WTC11 (cell line): Measurements from ENCODE around the gene ZMYND8.

ENCODE experiments used
- CREB1 ChIP-seq: sonication (generic); formaldehyde crosslinking; IDR thresholded peaks from 2 replicates; pipeline ENCODE4 v1.8.0; 2023; ENCODE audit warnings: mild to moderate bottlenecking, missing genetic modification reagents
- ELF4 ChIP-seq: sonication (generic); formaldehyde crosslinking; IDR thresholded peaks from 2 replicates; pipeline ENCODE4 v1.8.1; 2022; ENCODE audit warnings: low read depth, mild to moderate bottlenecking, moderate library complexity, missing genetic modification reagents
- ZNF138 ChIP-seq: sonication (generic); formaldehyde crosslinking; conservative IDR thresholded peaks from 2 replicates; pipeline ENCODE4 v1.8.1; 2022; ENCODE audit warnings: mild to moderate bottlenecking, moderate library complexity, missing genetic modification reagents
- ZNF396 ChIP-seq: fragments of 250-450 bp; sonication (Bioruptor Pico); IDR thresholded peaks from 2 replicates; pipeline ENCODE4 v1.8.0; 2021; ENCODE audit warnings: mild to moderate bottlenecking, moderate library complexity, borderline replicate concordance
- TF ChIP-seq, protein P1 (sequence below): fragments of 200-600 bp; IDR thresholded peaks from 2 replicates; pipeline ENCODE4 v1.8.0; 2022; ENCODE audit warnings: antibody characterized with exemption
- TF ChIP-seq, protein P2 (sequence below): sonication (generic); formaldehyde crosslinking; IDR thresholded peaks from 2 replicates; pipeline ENCODE4 v1.8.1; 2023; ENCODE audit warnings: mild to moderate bottlenecking, missing genetic modification reagents, borderline replicate concordance
- TF ChIP-seq, protein P3 (sequence below): sonication (generic); formaldehyde crosslinking; IDR thresholded peaks from 2 replicates; pipeline ENCODE4 v1.8.1; 2023; ENCODE audit warnings: mild to moderate bottlenecking, missing genetic modification reagents, moderate library complexity
- TF ChIP-seq, protein P4 (sequence below): sonication (generic); formaldehyde crosslinking; IDR thresholded peaks from 2 replicates; pipeline ENCODE4 v1.8.0; 2022; ENCODE audit warnings: mild to moderate bottlenecking, missing genetic modification reagents
- TF ChIP-seq, protein P5 (sequence below): sonication (generic); formaldehyde crosslinking; IDR thresholded peaks from 2 replicates; pipeline ENCODE4 v1.8.1; 2022; ENCODE audit warnings: missing genetic modification reagents, borderline replicate concordance

DNA sequence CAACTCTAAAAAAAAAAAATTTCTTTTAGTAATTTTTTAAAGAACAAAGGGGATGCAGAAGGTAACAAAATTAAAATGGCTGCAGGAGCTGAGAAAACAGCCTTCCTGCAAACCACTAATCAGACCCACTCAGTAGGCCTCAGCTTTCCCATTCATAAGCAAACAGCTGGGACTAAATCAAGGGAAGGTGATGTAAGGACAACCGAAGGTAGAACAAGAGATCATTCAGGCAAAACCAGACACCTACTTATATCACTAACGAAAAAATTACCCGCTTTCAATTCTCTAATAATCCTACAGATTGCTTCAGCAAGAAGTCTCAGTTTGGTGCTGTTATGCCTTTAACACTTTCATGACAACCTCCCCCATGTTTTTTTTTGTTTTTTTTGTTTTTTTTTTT, 124.0 kb downstream of the ZMYND8 start:
- TF ChIP-seq CREB1 (no peak), ZNF396 (no peak), ZNF138 (no peak), ELF4 (CRISPR knock-in tag) (no peak)
- TF ChIP-seq, protein P1, sequence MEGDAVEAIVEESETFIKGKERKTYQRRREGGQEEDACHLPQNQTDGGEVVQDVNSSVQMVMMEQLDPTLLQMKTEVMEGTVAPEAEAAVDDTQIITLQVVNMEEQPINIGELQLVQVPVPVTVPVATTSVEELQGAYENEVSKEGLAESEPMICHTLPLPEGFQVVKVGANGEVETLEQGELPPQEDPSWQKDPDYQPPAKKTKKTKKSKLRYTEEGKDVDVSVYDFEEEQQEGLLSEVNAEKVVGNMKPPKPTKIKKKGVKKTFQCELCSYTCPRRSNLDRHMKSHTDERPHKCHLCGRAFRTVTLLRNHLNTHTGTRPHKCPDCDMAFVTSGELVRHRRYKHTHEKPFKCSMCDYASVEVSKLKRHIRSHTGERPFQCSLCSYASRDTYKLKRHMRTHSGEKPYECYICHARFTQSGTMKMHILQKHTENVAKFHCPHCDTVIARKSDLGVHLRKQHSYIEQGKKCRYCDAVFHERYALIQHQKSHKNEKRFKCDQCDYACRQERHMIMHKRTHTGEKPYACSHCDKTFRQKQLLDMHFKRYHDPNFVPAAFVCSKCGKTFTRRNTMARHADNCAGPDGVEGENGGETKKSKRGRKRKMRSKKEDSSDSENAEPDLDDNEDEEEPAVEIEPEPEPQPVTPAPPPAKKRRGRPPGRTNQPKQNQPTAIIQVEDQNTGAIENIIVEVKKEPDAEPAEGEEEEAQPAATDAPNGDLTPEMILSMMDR = no peak
- TF ChIP-seq, protein P2, sequence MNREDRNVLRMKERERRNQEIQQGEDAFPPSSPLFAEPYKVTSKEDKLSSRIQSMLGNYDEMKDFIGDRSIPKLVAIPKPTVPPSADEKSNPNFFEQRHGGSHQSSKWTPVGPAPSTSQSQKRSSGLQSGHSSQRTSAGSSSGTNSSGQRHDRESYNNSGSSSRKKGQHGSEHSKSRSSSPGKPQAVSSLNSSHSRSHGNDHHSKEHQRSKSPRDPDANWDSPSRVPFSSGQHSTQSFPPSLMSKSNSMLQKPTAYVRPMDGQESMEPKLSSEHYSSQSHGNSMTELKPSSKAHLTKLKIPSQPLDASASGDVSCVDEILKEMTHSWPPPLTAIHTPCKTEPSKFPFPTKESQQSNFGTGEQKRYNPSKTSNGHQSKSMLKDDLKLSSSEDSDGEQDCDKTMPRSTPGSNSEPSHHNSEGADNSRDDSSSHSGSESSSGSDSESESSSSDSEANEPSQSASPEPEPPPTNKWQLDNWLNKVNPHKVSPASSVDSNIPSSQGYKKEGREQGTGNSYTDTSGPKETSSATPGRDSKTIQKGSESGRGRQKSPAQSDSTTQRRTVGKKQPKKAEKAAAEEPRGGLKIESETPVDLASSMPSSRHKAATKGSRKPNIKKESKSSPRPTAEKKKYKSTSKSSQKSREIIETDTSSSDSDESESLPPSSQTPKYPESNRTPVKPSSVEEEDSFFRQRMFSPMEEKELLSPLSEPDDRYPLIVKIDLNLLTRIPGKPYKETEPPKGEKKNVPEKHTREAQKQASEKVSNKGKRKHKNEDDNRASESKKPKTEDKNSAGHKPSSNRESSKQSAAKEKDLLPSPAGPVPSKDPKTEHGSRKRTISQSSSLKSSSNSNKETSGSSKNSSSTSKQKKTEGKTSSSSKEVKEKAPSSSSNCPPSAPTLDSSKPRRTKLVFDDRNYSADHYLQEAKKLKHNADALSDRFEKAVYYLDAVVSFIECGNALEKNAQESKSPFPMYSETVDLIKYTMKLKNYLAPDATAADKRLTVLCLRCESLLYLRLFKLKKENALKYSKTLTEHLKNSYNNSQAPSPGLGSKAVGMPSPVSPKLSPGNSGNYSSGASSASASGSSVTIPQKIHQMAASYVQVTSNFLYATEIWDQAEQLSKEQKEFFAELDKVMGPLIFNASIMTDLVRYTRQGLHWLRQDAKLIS (CRISPR knock-in tag) = no peak
- TF ChIP-seq, protein P3, sequence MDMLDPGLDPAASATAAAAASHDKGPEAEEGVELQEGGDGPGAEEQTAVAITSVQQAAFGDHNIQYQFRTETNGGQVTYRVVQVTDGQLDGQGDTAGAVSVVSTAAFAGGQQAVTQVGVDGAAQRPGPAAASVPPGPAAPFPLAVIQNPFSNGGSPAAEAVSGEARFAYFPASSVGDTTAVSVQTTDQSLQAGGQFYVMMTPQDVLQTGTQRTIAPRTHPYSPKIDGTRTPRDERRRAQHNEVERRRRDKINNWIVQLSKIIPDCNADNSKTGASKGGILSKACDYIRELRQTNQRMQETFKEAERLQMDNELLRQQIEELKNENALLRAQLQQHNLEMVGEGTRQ (CRISPR knock-in tag) = no peak
- TF ChIP-seq, protein P4, sequence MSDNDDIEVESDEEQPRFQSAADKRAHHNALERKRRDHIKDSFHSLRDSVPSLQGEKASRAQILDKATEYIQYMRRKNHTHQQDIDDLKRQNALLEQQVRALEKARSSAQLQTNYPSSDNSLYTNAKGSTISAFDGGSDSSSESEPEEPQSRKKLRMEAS (CRISPR knock-in tag) = no peak
- TF ChIP-seq, protein P5, sequence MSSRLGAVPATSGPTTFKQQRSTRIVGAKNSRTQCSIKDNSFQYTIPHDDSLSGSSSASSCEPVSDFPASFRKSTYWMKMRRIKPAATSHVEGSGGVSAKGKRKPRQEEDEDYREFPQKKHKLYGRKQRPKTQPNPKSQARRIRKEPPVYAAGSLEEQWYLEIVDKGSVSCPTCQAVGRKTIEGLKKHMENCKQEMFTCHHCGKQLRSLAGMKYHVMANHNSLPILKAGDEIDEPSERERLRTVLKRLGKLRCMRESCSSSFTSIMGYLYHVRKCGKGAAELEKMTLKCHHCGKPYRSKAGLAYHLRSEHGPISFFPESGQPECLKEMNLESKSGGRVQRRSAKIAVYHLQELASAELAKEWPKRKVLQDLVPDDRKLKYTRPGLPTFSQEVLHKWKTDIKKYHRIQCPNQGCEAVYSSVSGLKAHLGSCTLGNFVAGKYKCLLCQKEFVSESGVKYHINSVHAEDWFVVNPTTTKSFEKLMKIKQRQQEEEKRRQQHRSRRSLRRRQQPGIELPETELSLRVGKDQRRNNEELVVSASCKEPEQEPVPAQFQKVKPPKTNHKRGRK = no peak
